ENCODE results near the gene DCTN5. TPM values are rescaled to one million over a fixed set of nuclear protein-coding genes. Genes with fewer than 3 reads are reported as not detected.
A peak's percentile ranks its signal among the peaks of the same experiment; 100 is the strongest.

DCTN5 gene
- total RNA-seq, 4 donors from 2014 or later: 38.3 to 75.8 (median 49.2) TPM

- H3K27ac ChIP-seq: no peak overlapping the region
- peaks cover 9 to 18% (median 12%) of the 10 kb centered on the region in 3 donors for H3K4me1 ChIP-seq
- TF ChIP-seq, protein P1, sequence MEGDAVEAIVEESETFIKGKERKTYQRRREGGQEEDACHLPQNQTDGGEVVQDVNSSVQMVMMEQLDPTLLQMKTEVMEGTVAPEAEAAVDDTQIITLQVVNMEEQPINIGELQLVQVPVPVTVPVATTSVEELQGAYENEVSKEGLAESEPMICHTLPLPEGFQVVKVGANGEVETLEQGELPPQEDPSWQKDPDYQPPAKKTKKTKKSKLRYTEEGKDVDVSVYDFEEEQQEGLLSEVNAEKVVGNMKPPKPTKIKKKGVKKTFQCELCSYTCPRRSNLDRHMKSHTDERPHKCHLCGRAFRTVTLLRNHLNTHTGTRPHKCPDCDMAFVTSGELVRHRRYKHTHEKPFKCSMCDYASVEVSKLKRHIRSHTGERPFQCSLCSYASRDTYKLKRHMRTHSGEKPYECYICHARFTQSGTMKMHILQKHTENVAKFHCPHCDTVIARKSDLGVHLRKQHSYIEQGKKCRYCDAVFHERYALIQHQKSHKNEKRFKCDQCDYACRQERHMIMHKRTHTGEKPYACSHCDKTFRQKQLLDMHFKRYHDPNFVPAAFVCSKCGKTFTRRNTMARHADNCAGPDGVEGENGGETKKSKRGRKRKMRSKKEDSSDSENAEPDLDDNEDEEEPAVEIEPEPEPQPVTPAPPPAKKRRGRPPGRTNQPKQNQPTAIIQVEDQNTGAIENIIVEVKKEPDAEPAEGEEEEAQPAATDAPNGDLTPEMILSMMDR (IDR thresholded peaks at IDR 0.05): no peak
- TF ChIP-seq POLR2A (IDR thresholded peaks at IDR 0.05): no peak
- peaks cover 0 to 72% (median 11%) of the 10 kb centered on the region in 3 donors for H3K36me3 ChIP-seq
- H3K4me3 ChIP-seq: no peak overlapping the region
- no peaks in the 10 kb centered on the region for H3K27me3 ChIP-seq
- DNase-seq: no peak
- H3K9me3 ChIP-seq: no peaks in the 10 kb centered on the region
- intact Hi-C loops (cut with DNase I): no loop called here
Measured at GRCh38 chr16:23635958-23636357, 5.3 kb upstream of the DCTN5 start.

- H3K27ac ChIP-seq: peak overlapping the region; percentile 87 to 94 (median 91)
- H3K27me3 ChIP-seq: no peaks in the 10 kb centered on the region
- peaks cover 14 to 34% (median 18%) of the 10 kb centered on the region in 3 donors for H3K4me1 ChIP-seq
- H3K9me3 ChIP-seq: no peaks in the 10 kb centered on the region
- DNase-seq: no peak
- H3K4me3 ChIP-seq: peak overlapping the region; percentile 67 to 98 (median 88)
- intact Hi-C loops (cut with DNase I): no loop called here
- H3K36me3 ChIP-seq: peaks cover 6 to 59% (median 10%) of the 10 kb centered on the region in 3 donors
- TF ChIP-seq POLR2A (IDR thresholded peaks at IDR 0.05): no peak
- TF ChIP-seq, protein P1 (IDR thresholded peaks at IDR 0.05): no peak
- WGBS, 2 donors: 0 to 3% methylated on average over 8 of the region's 8 CpGs
Measured at GRCh38 chr16:23640615-23640930, 693 bp upstream of the DCTN5 start.

- Histone ChIP-seq H3K27me3 (no peaks in the 10 kb centered on the region), H3K27ac (peak overlapping the region in 3 of 4 donors; percentile 87 to 94 (median 92)), H3K4me1 (peaks cover 14 to 34% (median 18%) of the 10 kb centered on the region in 3 donors), H3K36me3 (peaks cover 6 to 59% (median 7%) of the 10 kb centered on the region in 3 donors), H3K9me3 (no peaks in the 10 kb centered on the region), H3K4me3 (peak overlapping the region; percentile 67 to 98 (median 88))
- TF ChIP-seq, protein P1 (IDR thresholded peaks at IDR 0.05): no peak
- TF ChIP-seq POLR2A (IDR thresholded peaks at IDR 0.05): no peak
- WGBS, 2 donors: 72 to 77% methylated on average over 13 to 14 of the region's 14 CpGs
- no peak for DNase-seq
- intact Hi-C loops (cut with DNase I): no loop called here
Measured at GRCh38 chr16:23642246-23642774, 1.0 kb downstream of the DCTN5 start.

DNA sequence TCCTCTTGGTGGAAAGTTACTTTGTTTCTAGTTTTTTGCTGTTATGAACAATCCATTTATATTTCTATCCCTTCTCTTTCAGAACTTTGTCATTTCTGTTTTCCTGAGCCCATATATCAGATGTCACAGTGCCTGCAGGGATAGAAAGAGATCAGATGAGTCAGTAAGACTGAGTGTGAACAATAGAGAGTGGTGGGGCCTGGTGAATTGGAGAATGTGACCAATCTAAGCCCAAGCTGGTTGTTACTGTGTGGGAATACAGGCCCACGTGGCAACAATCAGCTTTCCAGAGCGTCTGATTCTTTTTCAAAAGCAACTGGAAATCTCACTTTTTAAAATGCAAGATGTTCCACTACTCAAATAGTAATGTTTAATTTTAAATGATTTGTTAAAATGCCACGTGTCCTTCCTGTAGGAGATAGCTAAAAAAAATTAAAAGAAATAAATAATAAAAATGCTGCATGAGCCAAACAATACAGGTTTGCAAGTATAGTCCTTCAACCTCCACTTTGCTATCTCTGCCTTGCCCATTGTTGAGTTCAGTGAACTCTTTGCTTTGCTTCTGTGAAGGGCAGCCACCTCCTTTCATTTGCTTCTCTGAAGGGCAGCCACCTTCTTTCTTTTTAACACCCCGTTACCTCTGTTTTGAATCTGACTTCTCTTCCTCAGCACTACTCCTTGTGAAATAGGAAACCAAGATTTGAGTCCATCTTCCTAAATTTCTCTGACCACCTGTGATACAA, 9.6 kb downstream of the DCTN5 start:
- intact Hi-C loops (cut with DNase I): no loop called here
- DNase-seq: no peak
- Histone ChIP-seq H3K4me1 (no peaks in the 10 kb centered on the region), H3K9me3 (no peaks in the 10 kb centered on the region), H3K36me3 (peaks cover 0 to 93% (median 0%) of the 10 kb centered on the region in 3 donors), H3K4me3 (no peak overlapping the region), H3K27ac (no peak overlapping the region), H3K27me3 (no peaks in the 10 kb centered on the region)
- no peak for TF ChIP-seq POLR2A (IDR thresholded peaks at IDR 0.05)
- TF ChIP-seq, protein P1 (IDR thresholded peaks at IDR 0.05): no peak
- 82 to 83% methylated on average over 4 of the region's 4 CpGs for WGBS, 2 donors

DNA sequence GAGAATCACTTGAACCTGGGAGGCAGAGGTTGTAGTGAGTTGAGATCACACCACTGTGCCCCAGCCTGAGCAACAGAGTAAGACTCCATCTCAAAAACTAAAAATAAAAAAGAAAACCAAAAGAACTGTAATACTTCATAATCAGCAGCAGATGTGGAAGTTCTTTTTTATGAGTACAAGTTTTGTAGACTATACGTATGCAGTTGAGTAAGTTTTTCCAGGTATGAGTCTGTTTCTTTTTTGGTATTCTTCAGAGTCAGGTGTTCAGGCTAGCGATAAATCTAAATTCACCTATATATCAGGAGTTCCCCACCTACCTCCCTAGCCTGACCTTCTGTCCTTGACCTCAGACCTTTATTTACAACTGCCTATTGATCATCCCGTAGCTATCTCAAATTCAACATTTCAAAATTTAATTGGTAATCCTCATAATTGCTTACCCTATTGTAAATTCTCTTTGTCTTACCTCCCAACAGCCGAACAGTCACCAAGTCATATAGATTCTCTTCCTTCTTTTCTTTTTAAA, 10.7 kb downstream of the DCTN5 start:
- peaks cover 0 to 91% (median 0%) of the 10 kb centered on the region in 3 donors for H3K36me3 ChIP-seq
- intact Hi-C loops (cut with DNase I): no loop called here

More for the DNA sequence above, 10.7 kb downstream of the DCTN5 start:
- no peak for DNase-seq
- 91% methylated on average over 4 of the region's 4 CpGs for WGBS, 2 donors
- Histone ChIP-seq H3K27me3 (no peaks in the 10 kb centered on the region), H3K27ac (no peak overlapping the region), H3K4me3 (no peak overlapping the region), H3K4me1 (no peaks in the 10 kb centered on the region), H3K9me3 (no peaks in the 10 kb centered on the region)
- no peak for TF ChIP-seq POLR2A (IDR thresholded peaks at IDR 0.05)
- TF ChIP-seq, protein P1 (IDR thresholded peaks at IDR 0.05): no peak
